ENCODE results near the gene PRKACG.

Gene PRKACG

DNA sequence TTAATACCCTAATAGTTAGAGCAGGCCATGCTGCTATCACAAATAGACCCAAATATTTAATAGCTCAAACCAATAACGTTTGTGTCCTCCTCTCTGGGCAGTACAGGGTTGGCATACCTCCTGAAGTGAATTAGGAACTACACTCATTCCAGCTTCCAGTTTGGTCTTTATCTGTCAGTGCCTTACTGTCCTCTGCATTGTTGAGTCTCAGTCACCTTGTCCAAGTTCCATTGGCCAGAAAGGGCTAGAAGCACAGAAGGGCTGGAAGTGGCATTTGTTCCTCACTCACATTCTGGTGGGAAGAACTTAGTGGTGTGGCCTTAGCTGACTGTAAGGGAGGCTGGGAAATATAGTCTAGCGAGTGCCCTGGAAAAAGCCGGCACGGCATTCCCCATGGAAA, 32.8 kb upstream of the PRKACG start:
- TF ChIP-seq, protein P1, sequence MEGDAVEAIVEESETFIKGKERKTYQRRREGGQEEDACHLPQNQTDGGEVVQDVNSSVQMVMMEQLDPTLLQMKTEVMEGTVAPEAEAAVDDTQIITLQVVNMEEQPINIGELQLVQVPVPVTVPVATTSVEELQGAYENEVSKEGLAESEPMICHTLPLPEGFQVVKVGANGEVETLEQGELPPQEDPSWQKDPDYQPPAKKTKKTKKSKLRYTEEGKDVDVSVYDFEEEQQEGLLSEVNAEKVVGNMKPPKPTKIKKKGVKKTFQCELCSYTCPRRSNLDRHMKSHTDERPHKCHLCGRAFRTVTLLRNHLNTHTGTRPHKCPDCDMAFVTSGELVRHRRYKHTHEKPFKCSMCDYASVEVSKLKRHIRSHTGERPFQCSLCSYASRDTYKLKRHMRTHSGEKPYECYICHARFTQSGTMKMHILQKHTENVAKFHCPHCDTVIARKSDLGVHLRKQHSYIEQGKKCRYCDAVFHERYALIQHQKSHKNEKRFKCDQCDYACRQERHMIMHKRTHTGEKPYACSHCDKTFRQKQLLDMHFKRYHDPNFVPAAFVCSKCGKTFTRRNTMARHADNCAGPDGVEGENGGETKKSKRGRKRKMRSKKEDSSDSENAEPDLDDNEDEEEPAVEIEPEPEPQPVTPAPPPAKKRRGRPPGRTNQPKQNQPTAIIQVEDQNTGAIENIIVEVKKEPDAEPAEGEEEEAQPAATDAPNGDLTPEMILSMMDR (IDR thresholded peaks at IDR 0.05): no peak

DNA sequence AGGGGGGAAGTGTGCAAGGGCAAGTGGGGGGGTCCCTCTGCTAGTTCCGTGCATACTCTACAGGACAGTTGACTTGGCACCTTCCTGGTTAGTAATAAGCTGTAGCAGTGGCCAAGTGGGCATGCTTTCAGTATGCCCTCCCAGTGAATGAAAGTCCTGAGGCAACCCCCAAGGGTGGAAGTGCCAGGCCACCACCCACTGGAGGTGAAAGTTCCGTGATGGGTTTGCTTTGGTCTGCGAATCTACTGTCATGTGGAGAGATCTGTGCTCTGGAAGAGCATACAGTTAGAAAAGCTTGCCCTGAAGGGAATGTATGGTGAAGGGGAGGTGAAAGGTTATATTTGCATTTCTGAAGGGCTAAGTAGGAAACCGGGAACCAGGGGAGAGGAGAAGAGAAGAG, 31.9 kb upstream of the PRKACG start:
- TF ChIP-seq, protein P1 (IDR thresholded peaks at IDR 0.05): no peak

- TF ChIP-seq, protein P1 (IDR thresholded peaks at IDR 0.05): no peak
These were observed 30.6 kb upstream of the PRKACG start for GRCh38 chr9:69044240-69045219.

DNA sequence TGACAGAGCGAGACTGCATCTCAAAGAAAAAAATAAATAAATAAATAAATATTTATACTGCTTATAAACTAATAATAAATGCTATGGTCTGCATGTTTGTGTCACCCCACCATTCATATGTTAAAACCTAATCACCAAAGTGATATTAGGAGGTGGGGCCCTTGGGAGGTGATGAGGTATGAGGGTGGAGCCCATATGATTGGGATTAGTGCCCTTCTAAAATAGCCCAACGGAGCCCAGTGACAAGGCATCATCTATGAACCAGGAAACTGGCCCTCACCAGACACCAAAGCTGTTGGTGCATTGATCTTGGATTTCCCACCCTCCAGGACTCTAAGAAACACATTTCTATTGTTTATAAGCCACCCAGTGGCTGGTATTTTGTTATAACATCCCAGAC, 26.7 kb upstream of the PRKACG start:
- TF ChIP-seq, protein P1 (IDR thresholded peaks at IDR 0.05): no peak

DNA sequence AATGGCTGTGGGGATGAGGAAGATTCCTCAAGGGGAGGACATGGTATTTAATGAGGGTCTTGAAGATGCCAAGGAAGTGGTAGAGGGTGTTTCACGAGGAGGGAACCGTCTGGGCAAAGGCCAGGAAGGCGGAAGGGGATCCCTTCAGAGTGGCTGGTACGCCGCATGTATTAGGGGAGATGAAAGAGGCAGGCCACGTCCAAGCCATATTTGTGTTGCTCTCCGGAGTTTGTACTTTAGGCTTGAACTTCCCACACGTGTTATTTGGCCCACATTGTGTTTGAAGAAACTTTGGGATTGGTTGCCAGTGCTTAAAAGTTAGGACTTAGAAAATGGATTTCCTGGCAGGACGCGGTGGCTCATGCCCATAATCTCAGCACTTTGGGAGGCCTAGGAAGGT, 22.9 kb upstream of the PRKACG start:
- TF ChIP-seq, protein P1 (IDR thresholded peaks at IDR 0.05): no peak

GRCh38 chr9:69036309-69036708, 22.4 kb upstream of the PRKACG start:
- TF ChIP-seq, protein P1 (IDR thresholded peaks at IDR 0.05): no peak

GRCh38 chr9:69035438-69036308, 21.8 kb upstream of the PRKACG start, which contains the start of gene FXN:
Gene FXN, plus strand, starts transcription at chr9:69035752. Its CDS starts 31 bp downstream, at chr9:69035783.
- TF ChIP-seq, protein P1 (IDR thresholded peaks at IDR 0.05): peak; percentile 98
